Right lobe of liver (tissue), 6 donors: ENCODE measurements around the gene STK4. TPM values are rescaled to one million over a fixed set of nuclear protein-coding genes. Genes with fewer than 3 reads are reported as not detected.
A peak's percentile ranks its signal among the peaks of the same experiment; 100 is the strongest.

Experiments
- ATAC-seq, 4 donors: fragments of 200-7000 bp; cut with Tn5 transposase; one replicate each; pipeline ENCODE4 v1.9.1; 2020; ENCODE audit warnings: mild to moderate bottlenecking in 4 of 4, moderate library complexity in 4 of 4
- DNase-seq, 3 donors: peaks; one replicate each; pipeline ENCODE4 v3.0.0-alpha.2; 2020
- H3K27ac ChIP-seq, 3 donors: fragments of 200-600 bp; one replicate each; pipeline ENCODE4 v1.8.0; 2022
- H3K27me3 ChIP-seq, 2 donors: fragments of 200-600 bp; one replicate each; pipeline ENCODE4 v1.8.0; 2022
- H3K36me3 ChIP-seq, 4 donors: fragments of 200-600 bp; sonication (generic) in 1 of 4; one replicate each; pipeline versions ENCODE4 v1.5.1 to v1.8.0; 2017 to 2022; ENCODE audit warnings: control low read depth in 1 of 4
- H3K4me1 ChIP-seq, 4 donors: fragments of 200-600 bp; sonication (generic) in 1 of 4; one replicate each; pipeline versions ENCODE4 v1.5.1 to v1.8.0; 2017 to 2022; ENCODE audit warnings: control low read depth in 1 of 4
- H3K4me3 ChIP-seq, 3 donors: fragments of 200-600 bp; one replicate each; pipeline ENCODE4 v1.8.0; 2022
- H3K9me3 ChIP-seq, 4 donors: fragments of 200-600 bp; sonication (generic) in 1 of 4; one replicate each; pipeline versions ENCODE4 v1.5.1 to v1.8.0; 2017 to 2022; ENCODE audit warnings: control low read depth in 1 of 4
- POLR2A ChIP-seq: fragments of 450-650 bp; IDR thresholded peaks from one replicate; pipeline ENCODE4 v1.6.1; 2017; ENCODE audit warnings: antibody characterized with exemption, mild to moderate bottlenecking
- WGBS: methylation state at CpG from one replicate; pipeline ENCODE4 v1.1.6; 2018; ENCODE audit warnings: low coverage, low lambda C conversion rate; ENCODE audit not compliant: insufficient coverage; ENCODE audit errors: missing lambda C conversion rate; 5-methylcytosine and 5-hydroxymethylcytosine counted together
- intact Hi-C, 2 donors: fragments of 100-400 bp; cut with DNase I; formaldehyde crosslinking; loops; one replicate each; pipeline versions ENCODE4 v1.11.2 to v1.14.1; 2022
- total RNA-seq, 6 experiments: library from RNA; depleted of rRNA in 2 of 6; stranded (reverse); fragments of >200 nt in 2 of 6; fragmentation: NEBNext Ultra II Directional in 3 of 6; extraction: Animal tissue kit (Norgen Biotek cat#: 25700) in 3 of 6; gene quantifications; one replicate each; pipeline versions ENCODE4 v1.1.0 to v1.2.4, GENCODE V29; 2016 to 2023
- TF ChIP-seq, protein P1 (sequence below), 4 donors: fragments of 200-600 bp in 3 of 4; fragments of 450-650 bp in 1 of 4; IDR thresholded peaks; one replicate each; pipeline versions ENCODE4 v1.5.1 to v1.8.0; 2016 to 2022; ENCODE audit warnings: antibody characterized with exemption in 4 of 4, mild to moderate bottlenecking in 2 of 4
- donor health status: DM: no; HTN: yes; CAD: no.
- donor health status: DM: no; HTN: no; CAD: no.
- donor health status: DM: no; HTN: no; CAD: no.
- donor health status: DM: no; HTN: yes; CAD: no.
- donor health status: DM: no; HTN: yes; CAD: no.

The STK4 gene
- total RNA-seq, 6 experiments from 2014 or later: 9.7 to 17.5 (median 13.4) TPM

DNA sequence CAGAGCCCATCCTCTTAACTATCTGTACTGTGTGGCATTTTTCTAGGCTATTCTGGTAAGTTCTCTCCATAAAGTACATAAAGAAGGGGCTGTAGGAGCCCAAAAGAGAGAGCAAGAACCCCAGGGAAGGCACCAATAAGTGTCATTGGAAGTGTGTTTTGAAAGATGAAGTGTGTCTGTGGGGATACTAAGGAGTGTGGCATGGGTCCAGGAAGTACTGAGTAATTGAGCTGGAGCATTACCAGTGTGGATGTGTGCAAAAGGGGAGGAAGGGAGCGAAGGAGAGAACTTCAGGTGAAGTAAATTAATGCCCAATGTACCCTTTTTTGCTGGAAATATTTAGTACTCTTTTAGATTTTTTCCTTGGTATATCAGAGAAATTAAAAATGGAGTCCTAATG is 70.7 kb downstream of the STK4 start:
- ATAC-seq (peak in 1 of 4 donors; percentile 47), DNase-seq (no peak)
- Histone ChIP-seq H3K36me3 (no peaks in the 10 kb centered on the region), H3K27me3 (no peaks in the 10 kb centered on the region), H3K27ac (no peak overlapping the region), H3K4me3 (no peak overlapping the region), H3K4me1 (no peaks in the 10 kb centered on the region), H3K9me3 (no peaks in the 10 kb centered on the region)
- TF ChIP-seq, protein P1, sequence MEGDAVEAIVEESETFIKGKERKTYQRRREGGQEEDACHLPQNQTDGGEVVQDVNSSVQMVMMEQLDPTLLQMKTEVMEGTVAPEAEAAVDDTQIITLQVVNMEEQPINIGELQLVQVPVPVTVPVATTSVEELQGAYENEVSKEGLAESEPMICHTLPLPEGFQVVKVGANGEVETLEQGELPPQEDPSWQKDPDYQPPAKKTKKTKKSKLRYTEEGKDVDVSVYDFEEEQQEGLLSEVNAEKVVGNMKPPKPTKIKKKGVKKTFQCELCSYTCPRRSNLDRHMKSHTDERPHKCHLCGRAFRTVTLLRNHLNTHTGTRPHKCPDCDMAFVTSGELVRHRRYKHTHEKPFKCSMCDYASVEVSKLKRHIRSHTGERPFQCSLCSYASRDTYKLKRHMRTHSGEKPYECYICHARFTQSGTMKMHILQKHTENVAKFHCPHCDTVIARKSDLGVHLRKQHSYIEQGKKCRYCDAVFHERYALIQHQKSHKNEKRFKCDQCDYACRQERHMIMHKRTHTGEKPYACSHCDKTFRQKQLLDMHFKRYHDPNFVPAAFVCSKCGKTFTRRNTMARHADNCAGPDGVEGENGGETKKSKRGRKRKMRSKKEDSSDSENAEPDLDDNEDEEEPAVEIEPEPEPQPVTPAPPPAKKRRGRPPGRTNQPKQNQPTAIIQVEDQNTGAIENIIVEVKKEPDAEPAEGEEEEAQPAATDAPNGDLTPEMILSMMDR (IDR thresholded peaks at IDR 0.05): no peak
- no peak for TF ChIP-seq POLR2A
- intact Hi-C loops: no loop called here
- WGBS: no CpG with 5 or more reads among the region's 1 CpG

DNA sequence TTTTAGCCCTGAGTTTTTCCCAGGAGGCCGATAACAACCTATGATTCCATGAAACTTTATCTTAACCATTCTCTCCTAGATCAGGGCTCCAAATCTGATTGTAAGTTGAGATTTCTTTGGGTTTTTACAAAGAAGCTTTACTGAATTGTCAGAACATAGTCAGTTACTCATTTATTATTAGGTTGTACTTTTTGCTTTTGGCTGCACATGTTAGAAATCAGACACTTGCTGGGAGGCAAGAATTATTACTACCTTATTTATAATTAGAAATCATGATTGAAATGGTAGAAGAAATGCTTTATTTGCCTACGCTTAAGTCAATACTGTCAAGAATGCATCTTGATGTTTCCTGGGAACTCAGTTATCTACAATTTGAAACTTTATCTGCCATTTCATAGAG is 71.3 kb downstream of the STK4 start:
- no peaks in the 10 kb centered on the region for H3K27me3 ChIP-seq
- WGBS: 96% methylated on average over 2 of the region's 2 CpGs
- no peaks in the 10 kb centered on the region for H3K9me3 ChIP-seq
- no peak for DNase-seq
- no peak overlapping the region for H3K4me3 ChIP-seq
- no peak overlapping the region for H3K27ac ChIP-seq
- intact Hi-C loops: no loop called here
- no peak for ATAC-seq
- TF ChIP-seq, protein P1 (IDR thresholded peaks at IDR 0.05): no peak
- no peak for TF ChIP-seq POLR2A
- H3K36me3 ChIP-seq: no peaks in the 10 kb centered on the region
- H3K4me1 ChIP-seq: no peaks in the 10 kb centered on the region

DNA sequence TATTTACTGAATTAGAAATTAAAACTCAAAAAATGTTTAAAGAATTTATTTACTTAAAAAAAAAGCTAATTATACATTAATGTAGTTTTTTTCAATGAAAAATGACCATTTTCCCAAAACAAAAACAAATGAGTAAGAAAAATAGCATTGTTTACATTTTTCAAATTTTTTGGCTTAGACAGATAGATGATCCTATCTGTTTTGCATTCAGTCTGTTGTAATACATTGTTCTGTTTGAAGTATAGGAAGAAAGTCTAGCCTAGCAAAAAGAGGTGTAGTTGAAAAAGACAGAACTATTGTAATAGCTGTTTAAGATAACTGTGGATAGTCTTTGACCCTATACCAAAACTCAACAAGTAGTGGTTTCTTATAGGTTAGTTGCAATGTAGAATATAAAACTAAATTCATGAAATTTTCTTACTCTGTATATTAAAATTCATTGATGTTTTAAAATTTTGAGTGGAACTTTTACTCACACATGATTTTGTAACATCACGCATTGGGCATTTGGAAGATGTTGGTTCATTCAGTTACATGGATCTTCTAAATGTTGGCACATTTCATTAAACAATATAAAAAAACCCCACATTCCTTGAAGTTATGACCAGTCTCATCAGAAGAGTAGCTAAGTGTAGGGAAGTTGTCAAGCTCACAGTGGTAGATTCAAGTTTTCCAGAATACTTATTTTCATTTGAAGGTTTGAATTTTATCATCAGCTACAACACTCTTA is 72.6 kb downstream of the STK4 start:
- no peak for ATAC-seq
- Histone ChIP-seq H3K36me3 (no peaks in the 10 kb centered on the region), H3K9me3 (no peaks in the 10 kb centered on the region), H3K4me1 (no peaks in the 10 kb centered on the region), H3K27ac (no peak overlapping the region), H3K27me3 (no peaks in the 10 kb centered on the region), H3K4me3 (no peak overlapping the region)
- WGBS: 78% methylated on average over 1 of the region's 1 CpG
- no peak for TF ChIP-seq POLR2A
- TF ChIP-seq, protein P1 (IDR thresholded peaks at IDR 0.05): no peak
- intact Hi-C loops: no loop called here
- DNase-seq: no peak

DNA sequence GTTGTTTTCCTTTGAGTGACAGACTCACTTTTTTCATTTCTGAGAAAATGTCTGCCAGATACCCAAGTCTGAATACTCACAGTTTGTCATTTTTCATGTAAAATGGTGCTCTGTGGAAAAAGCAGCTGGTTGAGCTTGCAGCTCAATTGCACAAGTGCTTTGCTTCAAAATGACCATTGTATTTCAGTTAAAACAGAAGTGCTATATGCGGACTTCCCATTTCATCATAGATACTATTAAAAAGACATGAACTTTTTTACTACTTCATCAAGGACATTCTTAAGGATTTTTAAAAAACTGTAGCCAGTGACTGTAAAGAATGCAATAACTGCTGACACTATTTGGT is 73.1 kb downstream of the STK4 start:
- no peaks in the 10 kb centered on the region for H3K36me3 ChIP-seq
- H3K9me3 ChIP-seq: no peaks in the 10 kb centered on the region
- WGBS: 80% methylated on average over 1 of the region's 1 CpG
- intact Hi-C loops: no loop called here
- DNase-seq (no peak), ATAC-seq (peak in 1 of 4 donors; percentile 29)
- no peak overlapping the region for H3K27ac ChIP-seq
- TF ChIP-seq POLR2A: no peak
- TF ChIP-seq, protein P1 (IDR thresholded peaks at IDR 0.05): no peak
- H3K4me3 ChIP-seq: no peak overlapping the region
- H3K4me1 ChIP-seq: no peaks in the 10 kb centered on the region
- no peaks in the 10 kb centered on the region for H3K27me3 ChIP-seq
